ENCODE results near the gene ANGPTL2. TPM values are rescaled to one million over a fixed set of nuclear protein-coding genes. Genes with fewer than 3 reads are reported as not detected.

ANGPTL2 gene
- total and polyA plus RNA-seq, 9 of the 15 experiments (the other 6 are each of a cell fraction or from before 2014, with no cell fraction given) = not detected

GRCh38 chr9:127139775-127140174, 17.3 kb upstream of the ANGPTL2 start:
- intact Hi-C loops (cut with micrococcal nuclease) (no loop called here), in situ Hi-C loops (cut with MboI) (no loop called here)
- Histone ChIP-seq H3K36me3 (ENCODE audit: control insufficient read depth, insufficient read depth, low read length) (no peaks in the 10 kb centered on the region), H3K9ac (ENCODE audit: insufficient read depth in 1 of 2, low read depth in 2 of 2, low read length in 2 of 2) (no peak overlapping the region), H3K27me3 (ENCODE audit: control insufficient read depth in 2 of 2, insufficient read depth in 2 of 2, low read length in 2 of 2) (peaks cover 24 to 67% of the 10 kb centered on the region in 2 experiments), H4K20me1 (replicated peaks; ENCODE audit: control insufficient read depth, insufficient read depth, low read length) (no peaks in the 10 kb centered on the region; the same call in 1 of the 2 replicates), H3K4me1 (replicated peaks in 1 of 2; ENCODE audit: control insufficient read depth in 2 of 2, insufficient read depth in 2 of 2, low read length in 2 of 2) (no peaks in the 10 kb centered on the region; a peak in 2 of 5 replicates), H3K27ac (ENCODE audit: extremely low read depth, low read depth, low read length) (no peak overlapping the region), H3K4me2 (ENCODE audit: insufficient read depth, low read length) (no peak overlapping the region), H3K9me3 (replicated peaks; ENCODE audit: control insufficient read depth, insufficient read depth, low read depth, low read length) (no peaks in the 10 kb centered on the region), H3K9me1 (ENCODE audit: control insufficient read depth, insufficient read depth, low read length) (no peaks in the 10 kb centered on the region), H3K4me3 (no peak overlapping the region), H2AFZ (ENCODE audit: low read depth, low read length) (no peak overlapping the region), H3K79me2 (ENCODE audit: control insufficient read depth, insufficient read depth, low read length) (no peaks in the 10 kb centered on the region)
- no peak for DNase-seq (ENCODE audit: extremely low read depth in 1 of 4, low spot score in 3 of 4)
- ATAC-seq = no peak
- BruUV-seq (replicated peaks) = no TSS peak
- no peak for FAIRE-seq
- CTCF ChIA-PET (ENCODE audit: low intra/inter-chr PET ratio) = no interaction called here
- POLR2A ChIA-PET = interaction anchor here (1.0 kb wide), 1 partner anchor 26 kb away, joined by 4 read pairs; no protein-coding TSS in a partner anchor
- no peak for TF ChIP-seq ZFPM2 (CRISPR knock-in tag; IDR thresholded peaks at IDR 0.05)
- 4% methylated on average over 6 of the region's 6 CpGs for WGBS (ENCODE audit: insufficient coverage, low coverage, missing lambda C conversion rate)

GRCh38 chr9:127139071-127139731, 16.8 kb upstream of the ANGPTL2 start:
- H3K9me1 ChIP-seq (ENCODE audit: control insufficient read depth, insufficient read depth, low read length) = no peaks in the 10 kb centered on the region
- intact Hi-C loops (cut with micrococcal nuclease) (no loop called here), in situ Hi-C loops (cut with MboI) (no loop called here)
- no peaks in the 10 kb centered on the region for H3K9me3 ChIP-seq (replicated peaks; ENCODE audit: control insufficient read depth, insufficient read depth, low read depth, low read length)
- no peak overlapping the region for H3K9ac ChIP-seq (ENCODE audit: insufficient read depth in 1 of 2, low read depth in 2 of 2, low read length in 2 of 2)
- no peak overlapping the region for H3K4me2 ChIP-seq (ENCODE audit: insufficient read depth, low read length)
- H3K27me3 ChIP-seq (ENCODE audit: control insufficient read depth in 2 of 2, insufficient read depth in 2 of 2, low read length in 2 of 2) = peaks cover 26 to 67% of the 10 kb centered on the region in 2 experiments
- no peak overlapping the region for H3K4me3 ChIP-seq
- no peak for FAIRE-seq
- ATAC-seq = no peak
- no peaks in the 10 kb centered on the region; the same call in 1 of the 2 replicates for H4K20me1 ChIP-seq (replicated peaks; ENCODE audit: control insufficient read depth, insufficient read depth, low read length)
- BruUV-seq (replicated peaks) = no TSS peak
- no peaks in the 10 kb centered on the region for H3K36me3 ChIP-seq (ENCODE audit: control insufficient read depth, insufficient read depth, low read length)
- no peak for DNase-seq (ENCODE audit: extremely low read depth in 1 of 4, low spot score in 3 of 4)
- ChIA-PET CTCF (ENCODE audit: low intra/inter-chr PET ratio) (no interaction called here), POLR2A (interaction anchor here (1.0 kb wide), 1 partner anchor 10 kb away, joined by 3 read pairs; no protein-coding TSS in a partner anchor)
- H3K79me2 ChIP-seq (ENCODE audit: control insufficient read depth, insufficient read depth, low read length) = no peaks in the 10 kb centered on the region
- 7% methylated on average over 8 of the region's 8 CpGs for WGBS (ENCODE audit: insufficient coverage, low coverage, missing lambda C conversion rate)
- H3K4me1 ChIP-seq (replicated peaks in 1 of 2; ENCODE audit: control insufficient read depth in 2 of 2, insufficient read depth in 2 of 2, low read length in 2 of 2) = no peaks in the 10 kb centered on the region; a peak in 2 of 5 replicates
- no peak overlapping the region for H3K27ac ChIP-seq (ENCODE audit: extremely low read depth, low read depth, low read length)
- H2AFZ ChIP-seq (ENCODE audit: low read depth, low read length) = no peak overlapping the region
- TF ChIP-seq BCL6 (CRISPR knock-in tag; IDR thresholded peaks at IDR 0.05) (no peak), SRSF1 (IDR thresholded peaks at IDR 0.05; ENCODE audit: low read depth, low read length) (no peak), HMBOX1 (IDR thresholded peaks at IDR 0.05) (no peak), CREB5 (CRISPR knock-in tag; IDR thresholded peaks at IDR 0.05) (no peak), ZNF197 (CRISPR knock-in tag; IDR thresholded peaks at IDR 0.05; ENCODE audit: low read depth) (no peak), TAF7 (tag; IDR thresholded peaks at IDR 0.05) (no peak), CBX5 (IDR thresholded peaks at IDR 0.05; ENCODE audit: borderline replicate concordance, low read depth) (no peak), CHD1 (IDR thresholded peaks at IDR 0.05; ENCODE audit: low read length) (no peak), NRF1 (conservative IDR thresholded peaks at IDR 0.05 in 1 of 2, IDR thresholded peaks at IDR 0.05 in 1 of 2) (no peak), NBN (IDR thresholded peaks at IDR 0.05; ENCODE audit: low read depth) (no peak), HNRNPL (IDR thresholded peaks at IDR 0.05; ENCODE audit: low read depth, low read length) (no peak)

Data from K562 (cell line).